GM19395 (cell line): ENCODE results near the gene AGO4.
A peak's percentile ranks its signal among the peaks of the same experiment; 100 is the strongest.
"Not testable (repeated sequence)": the region's sequence is repeated elsewhere in the genome, so short reads cannot be mapped to it uniquely, and the experiment has no call there.

ENCODE experiments used
- ATAC-seq: cut with Tn5 transposase; IDR thresholded peaks from one replicate; pipeline ENCODE4 v1.9.1; 2021; ENCODE audit warnings: mild to moderate bottlenecking, moderate library complexity; ENCODE audit not compliant: unreplicated experiment

AGO4 gene

GRCh38 chr1:35807614-35808449 lies at the start of gene AGO4:
TSS of gene AGO4 (plus strand) at chr1:35808016. CDS start at chr1:35808417, 401 bp downstream.
- no peak for ATAC-seq

GRCh38 chr1:35762141-35762540 lies 45.7 kb upstream of the AGO4 start:
- no peak for ATAC-seq

DNA sequence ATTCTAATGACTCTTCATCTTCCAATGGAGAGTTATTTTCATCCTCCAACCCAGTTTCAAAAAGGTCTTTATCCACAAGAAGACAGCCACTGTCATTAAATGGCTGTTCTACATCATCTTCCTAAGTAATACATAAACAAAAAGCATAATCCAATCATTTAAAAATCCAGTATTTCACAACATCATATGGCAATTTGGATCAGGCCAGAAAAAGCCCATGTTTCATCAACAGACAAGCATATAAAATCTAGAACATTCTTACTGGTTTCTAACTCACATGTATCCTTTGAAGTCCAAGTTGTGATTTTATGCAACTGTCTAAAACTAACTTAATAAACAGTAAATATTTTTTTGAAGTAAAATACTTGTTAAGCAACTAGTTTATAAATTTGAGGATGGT lies 44.6 kb upstream of the AGO4 start:
- ATAC-seq = no peak

DNA sequence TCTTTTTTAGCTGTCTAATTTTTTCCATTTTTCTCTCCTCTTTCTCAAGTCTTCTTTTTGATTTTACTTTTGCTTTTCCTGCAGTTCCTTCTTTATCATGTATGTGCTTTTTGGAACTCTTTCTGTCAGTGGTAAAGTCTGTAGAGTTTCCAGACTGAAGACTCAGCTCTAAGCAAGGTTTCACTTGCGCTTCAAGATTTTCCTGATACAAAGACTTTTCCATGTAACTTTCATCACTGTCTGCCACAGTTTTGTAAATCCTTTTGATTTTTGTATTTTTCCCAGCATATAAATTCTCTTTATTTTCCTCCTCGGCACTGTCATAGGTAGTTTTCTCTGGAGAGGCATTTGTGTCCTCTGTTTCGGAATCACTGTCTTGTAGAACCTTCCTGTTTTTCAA lies 43.5 kb upstream of the AGO4 start:
- no peak for ATAC-seq

DNA sequence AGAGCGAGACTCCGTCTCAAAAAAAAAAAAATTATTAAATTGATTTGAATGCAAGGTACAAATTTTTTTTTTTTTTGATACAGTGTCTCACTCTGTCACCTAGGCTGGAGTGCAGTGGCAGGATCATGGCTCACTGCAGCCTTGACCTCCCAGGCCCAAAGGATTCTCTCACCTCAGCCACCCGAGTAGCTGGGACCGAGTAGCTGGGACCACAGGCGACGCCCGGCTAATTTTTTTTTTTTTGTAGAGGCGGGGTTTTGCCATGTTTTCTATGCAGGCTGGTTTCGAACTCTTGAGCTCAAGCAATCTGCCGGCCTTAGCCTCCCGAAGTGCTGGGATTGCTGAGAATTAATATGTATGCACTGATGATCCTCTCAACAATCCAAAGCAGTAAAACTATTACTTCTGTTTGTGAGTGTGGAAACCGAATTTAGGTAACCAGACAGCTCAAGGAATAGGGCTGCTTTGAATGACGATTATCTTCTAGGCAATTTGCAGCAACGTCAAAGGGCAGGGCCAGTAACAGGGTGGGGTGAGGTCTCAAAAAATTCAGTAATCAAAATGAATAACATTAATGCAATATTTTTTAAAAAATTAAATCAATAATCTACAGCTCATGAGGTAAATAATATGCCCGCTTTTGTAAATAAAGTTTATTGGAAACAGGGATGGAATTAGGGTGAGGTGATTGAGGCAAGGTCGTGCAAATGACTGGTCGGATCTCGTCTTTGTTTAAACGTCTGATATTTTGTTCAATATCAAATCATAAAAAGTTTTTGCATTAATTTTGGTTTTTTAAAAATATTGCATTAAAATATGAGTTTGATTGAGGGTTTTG lies 39.2 kb upstream of the AGO4 start:
- no peak for ATAC-seq

- peak; percentile 80 for ATAC-seq
Observed at GRCh38 chr1:35769188-35769758, 38.5 kb upstream of the AGO4 start.

DNA sequence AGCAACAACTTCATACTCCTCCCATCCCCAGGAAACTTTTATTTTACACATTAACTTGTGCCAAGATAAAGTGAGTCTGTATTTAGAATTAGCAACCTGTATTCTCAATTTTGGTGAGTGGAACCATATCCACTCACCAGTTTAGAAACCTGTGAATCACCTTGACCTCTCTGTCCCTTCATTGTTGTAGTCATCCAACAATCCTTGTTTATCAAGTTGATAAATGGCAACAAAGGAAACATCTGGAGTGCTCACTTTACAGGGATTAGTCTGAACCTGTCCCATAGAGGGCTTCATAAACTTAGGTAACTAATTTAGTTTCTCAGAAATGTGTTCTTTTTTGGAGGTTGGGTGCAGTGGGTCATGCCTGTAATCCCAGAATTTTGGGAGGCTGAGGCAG lies 34.1 kb upstream of the AGO4 start:
- ATAC-seq = no peak

- ATAC-seq = not testable (repeated sequence)
Observed at GRCh38 chr1:35776172-35776571, 31.6 kb upstream of the AGO4 start.

DNA sequence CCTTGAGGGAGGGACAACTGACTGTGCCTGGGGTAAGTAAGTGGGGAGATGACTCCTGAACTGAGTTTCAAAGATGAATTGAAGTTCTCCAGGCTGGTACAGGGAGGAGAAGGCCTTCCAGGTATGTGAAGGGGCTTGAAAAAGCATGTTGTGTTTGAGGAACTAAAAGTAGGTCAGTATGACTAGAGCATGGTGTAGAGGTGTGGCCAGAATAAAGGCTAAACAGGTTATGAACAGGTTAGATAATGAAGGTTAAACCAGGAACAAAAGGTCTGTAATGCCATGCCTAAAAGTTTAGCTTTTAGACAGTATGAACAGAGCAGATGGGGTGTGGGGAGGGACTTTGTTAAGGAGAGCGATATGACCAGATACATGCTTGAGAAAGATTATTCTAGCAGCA lies 30.7 kb upstream of the AGO4 start:
- ATAC-seq = no peak

GRCh38 chr1:35783055-35783583 lies 24.7 kb upstream of the AGO4 start:
- ATAC-seq = no peak

DNA sequence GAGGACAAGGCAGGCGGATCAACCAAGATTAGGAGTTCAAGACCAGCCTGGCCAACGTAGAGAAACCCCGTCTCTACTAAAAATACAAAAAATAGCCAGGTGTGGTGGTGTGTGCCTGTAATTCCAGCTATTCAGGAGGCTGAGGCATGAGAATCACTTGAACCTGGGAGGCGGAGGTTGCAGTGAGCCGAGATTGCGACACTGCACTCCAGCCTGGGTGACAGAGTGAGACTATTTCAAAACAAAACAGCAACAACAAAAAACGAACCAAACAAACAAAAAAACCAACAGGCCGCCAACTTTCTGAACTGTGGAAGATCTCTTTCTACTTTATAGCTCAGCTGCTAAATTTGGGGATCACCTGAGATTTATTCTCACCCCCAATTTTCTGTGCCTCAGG lies 23.5 kb upstream of the AGO4 start:
- ATAC-seq = not testable (repeated sequence)

- no peak for ATAC-seq
Observed at GRCh38 chr1:35788139-35788538, 19.7 kb upstream of the AGO4 start.

DNA sequence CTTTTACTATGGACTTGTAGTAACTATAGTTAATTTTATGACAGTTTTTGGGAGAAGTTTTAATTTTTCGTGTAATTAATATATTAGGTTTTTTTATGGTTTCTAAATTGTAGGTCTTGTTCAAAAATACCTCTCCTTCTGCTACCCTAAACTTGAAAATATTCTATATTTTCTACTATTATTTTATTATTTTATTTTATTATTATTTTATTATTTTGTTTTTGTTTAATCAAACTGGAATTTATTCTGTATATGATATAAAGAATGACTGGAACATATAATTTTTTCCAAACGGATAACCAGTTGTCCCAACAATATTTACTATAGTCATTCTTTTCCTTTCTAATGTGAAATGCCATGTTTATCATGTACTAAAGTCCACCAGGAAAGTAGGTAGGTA lies 17.1 kb upstream of the AGO4 start:
- ATAC-seq = no peak

GRCh38 chr1:35795295-35795694 lies 12.5 kb upstream of the AGO4 start:
- ATAC-seq = no peak

DNA sequence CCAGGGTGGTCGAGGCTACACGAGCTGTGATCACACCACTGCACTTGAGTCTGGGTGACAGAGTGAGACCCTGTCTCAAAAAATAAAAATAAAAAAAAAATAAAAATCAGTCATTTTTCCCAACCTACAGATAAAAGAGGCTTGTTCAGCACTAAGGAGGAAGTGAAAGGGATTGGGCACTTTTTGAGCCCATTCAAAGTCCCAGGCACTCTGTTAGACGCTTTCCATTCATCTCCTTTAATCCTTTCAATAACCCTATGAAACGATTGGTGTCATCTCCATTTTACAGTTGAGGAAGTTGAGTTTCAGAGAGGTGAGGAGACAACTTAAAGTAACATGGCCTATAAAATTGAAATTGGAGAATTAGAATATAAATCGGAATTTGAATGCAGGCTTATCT lies 10.4 kb upstream of the AGO4 start:
- ATAC-seq = no peak

DNA sequence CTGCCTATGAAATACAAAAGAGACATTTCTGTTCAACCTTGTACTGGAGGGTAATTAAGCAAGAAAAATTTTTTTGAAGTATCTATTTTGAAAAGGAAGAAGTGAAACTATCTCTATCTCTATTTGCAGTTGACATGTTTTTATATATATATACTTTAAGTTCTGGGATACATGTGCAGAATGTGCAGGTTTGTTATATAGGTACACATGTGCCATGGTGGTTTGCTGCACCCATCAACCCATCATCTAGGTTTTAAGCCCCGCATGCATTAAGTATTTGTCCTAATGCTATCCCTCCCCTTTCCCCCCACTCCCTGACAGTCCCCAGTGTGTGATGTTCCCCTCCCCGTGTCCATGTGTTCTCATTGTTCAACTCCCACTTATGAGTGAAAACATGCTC lies 9.8 kb upstream of the AGO4 start:
- not testable (repeated sequence) for ATAC-seq

GRCh38 chr1:35800167-35800887 lies 7.5 kb upstream of the AGO4 start:
- ATAC-seq = not testable (repeated sequence)

- ATAC-seq = no peak
Observed at GRCh38 chr1:35808450-35809113, 766 bp downstream of the AGO4 start.

DNA sequence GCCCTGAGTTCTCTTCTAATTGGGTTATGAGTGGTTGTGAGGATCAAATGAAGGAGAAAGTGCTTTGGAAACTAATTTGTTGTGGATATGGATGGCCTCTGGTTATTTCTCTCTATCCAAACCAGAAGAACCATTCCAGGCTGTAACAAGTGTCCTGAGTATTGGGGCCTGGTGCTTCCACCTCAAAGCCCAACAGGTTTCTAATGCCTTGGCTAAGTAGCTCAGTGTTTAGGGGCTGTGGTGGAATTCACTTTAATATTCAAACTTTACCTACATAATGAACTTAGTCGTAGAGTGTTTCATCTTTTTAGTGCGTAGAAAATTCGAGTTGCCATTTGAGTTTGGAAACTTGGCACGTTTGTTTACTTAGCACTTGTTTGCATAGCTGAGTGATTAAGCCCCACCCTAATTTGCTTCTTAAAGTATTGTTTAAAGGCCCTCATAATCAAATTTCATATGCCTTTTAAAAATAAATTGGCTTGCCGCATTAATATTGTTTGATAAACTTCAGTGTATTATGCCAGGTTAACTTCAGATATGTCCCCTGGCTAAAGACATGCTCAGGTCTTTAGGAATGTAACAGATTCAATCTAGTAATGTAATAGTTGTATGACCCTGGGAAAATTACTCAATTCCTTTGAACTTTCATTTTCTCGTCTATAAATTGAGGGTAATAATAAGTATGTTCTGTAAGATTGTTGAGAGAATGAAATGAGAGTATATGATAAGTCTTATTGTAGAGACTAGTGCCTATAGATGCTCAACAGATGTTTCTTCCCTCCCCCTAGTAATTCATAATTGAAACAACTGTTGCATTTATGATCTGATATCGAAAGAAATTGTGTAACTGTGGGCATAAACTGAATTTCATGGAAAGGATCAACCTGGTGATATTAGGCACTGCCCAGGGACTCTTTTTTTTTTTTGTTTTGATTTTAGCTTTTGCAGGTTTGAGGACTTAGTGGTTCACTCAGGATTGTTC lies 1.6 kb downstream of the AGO4 start:
- no peak for ATAC-seq
